NK-92 (cell line): ENCODE data around the gene MIPOL1.
"Not testable (repeated sequence)": the region's sequence is repeated elsewhere in the genome, so short reads cannot be mapped to it uniquely, and the experiment has no call there.

ENCODE experiments used
- DNase-seq: peaks from one replicate; lab custom pipeline; 2025; ENCODE audit not compliant: unreplicated experiment; lab: John Stamatoyannopoulos, UW

MIPOL1 gene

DNA sequence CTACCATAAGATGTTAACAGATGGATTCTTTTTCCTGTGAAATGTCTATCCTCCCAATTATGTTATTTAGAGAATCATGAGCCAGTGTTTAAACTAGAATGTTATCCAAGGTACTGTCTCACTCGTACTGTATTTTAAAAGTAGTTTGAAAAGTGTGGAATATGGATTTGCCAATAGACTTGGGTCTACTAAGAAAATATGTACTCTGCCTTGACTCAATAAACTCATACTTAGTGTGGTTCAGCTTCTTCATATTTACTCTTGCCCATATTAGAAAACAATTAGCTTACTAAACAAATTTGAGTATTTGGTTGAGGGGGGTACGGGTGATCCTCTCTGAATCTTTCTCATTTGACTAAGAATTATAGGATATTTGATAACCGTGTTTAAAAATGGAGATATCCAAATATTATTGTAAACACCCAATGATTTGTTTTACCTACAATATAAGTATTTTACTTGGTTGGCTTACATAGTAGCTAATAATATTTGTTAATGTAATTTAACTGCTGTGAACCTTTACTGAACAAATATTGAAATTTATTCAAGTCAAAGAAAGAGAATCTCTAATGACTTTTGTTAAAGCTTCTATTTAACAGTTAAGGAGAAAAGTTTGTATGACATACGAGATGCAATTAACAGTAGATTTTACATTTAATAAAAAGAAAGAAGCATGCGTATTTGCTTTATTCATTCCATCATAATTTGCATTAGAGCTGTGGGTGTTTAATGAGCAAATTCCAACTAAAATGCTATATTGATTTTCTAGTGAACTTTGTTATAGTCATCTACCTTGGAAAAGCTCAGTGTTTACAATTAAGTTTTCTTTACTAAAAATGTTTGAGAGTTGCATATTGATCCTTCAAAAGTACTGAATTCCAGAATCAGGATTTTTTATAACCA is 81.2 kb downstream of the MIPOL1 start:
- no peak for DNase-seq

DNA sequence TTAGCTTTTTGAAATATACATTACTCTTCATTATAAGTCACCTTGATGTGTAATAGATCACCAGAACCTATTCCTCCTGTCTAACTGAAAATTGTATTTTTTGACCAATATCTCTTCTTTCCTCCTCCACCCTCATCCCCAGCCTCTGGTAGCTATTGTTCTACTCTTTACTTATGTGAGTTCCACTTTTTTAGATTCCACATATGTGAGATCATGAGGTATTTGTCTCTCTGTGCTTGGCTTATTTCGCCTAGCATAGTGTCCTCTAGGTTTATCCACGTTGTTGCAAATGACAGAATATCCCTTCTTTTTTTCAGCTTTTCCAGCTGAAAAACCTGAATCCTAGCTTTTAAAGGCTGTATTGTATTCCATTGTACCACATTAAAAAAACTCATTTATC is 82.1 kb downstream of the MIPOL1 start:
- DNase-seq: no peak

DNA sequence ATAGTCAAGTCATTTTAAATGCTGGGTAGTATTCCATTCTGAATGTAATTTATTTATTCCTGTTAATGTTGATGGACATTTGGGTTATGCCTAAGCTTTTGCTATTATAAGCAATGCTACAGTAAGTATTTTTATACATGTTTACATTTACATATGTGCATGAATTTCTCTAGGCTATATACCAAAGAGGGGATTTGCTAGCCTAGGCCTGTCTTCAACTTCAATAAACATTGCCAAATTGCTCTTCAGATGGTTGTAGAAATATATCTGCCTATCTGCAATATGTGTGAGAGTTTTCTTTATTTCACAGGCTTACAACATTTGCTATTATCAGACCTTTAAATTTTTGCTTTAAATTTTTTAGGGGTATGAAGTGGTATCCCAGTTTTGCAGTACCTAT is 87.0 kb downstream of the MIPOL1 start:
- DNase-seq: no peak

DNA sequence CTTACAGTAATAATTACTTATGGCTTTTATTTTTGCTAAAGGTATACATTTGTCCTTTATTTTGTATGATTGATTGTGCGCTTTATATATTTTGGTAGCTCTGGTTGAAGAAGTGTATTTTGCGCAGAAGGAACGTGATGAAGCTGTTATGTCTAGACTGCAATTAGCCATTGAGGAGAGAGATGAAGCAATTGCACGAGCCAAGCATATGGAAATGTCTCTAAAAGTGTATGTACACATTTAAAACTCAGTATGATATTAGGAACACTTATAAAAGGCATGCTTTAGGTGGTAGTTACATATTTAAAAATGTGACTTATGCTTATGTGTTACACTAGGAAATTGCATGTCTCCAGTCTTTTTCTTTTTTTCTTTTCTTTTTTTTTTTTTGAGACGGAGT is 87.5 kb downstream of the MIPOL1 start:
- no peak for DNase-seq

DNA sequence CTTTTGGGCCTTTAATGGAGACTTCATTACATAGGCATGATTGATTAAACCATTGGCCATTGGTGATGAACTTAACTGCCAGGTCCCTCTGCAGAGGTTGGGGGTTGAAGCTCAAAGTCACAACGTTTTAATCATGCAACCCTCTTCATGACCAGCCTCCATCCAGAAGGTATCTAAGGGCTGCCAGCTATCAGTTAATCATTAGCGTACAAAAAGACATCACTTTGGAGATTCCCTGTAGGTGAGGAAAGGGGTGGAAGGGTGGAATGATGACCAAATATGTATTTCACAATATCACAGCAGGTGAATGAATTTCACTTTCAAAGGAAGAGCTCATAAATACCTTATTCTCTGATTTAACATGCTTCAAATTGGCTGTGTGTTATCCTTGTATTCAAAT is 92.0 kb downstream of the MIPOL1 start:
- no peak for DNase-seq

DNA sequence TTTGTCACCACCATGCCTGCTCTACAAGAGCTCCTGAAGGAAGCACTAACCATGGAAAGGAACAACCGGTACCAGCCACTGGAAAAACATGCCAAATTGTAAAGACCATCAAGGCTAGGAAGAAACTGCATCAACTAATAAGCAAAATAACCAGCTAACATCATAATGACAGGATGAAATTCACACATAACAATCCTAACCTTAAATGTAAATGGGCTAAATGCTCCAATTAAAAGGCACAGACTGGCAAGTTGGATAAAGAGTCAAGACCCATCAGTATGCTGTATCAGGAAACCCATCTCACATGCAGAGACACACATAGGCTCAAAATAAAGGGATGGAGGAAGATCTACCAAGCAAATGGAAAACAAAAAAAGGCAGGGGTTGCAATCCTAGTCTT is 97.5 kb downstream of the MIPOL1 start:
- DNase-seq: not testable (repeated sequence)

DNA sequence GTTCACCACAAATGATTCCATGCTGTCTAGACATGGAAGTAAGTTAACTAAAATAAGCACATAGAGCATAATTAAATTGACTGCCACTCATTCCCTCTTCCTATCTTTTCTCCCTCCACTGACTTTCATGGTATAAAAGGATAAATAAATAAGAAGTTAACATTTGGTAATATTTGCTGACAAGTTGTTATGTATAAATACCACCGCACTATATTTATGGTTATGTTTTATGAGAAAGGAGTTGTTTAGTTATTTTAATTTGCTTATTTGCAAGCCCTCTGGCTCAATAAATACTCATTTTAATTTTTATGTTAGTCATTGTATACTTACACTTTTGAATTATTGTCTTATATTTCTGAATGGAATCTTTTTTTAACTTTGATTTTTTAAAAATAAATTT is 113.5 kb downstream of the MIPOL1 start:
- DNase-seq: no peak

DNA sequence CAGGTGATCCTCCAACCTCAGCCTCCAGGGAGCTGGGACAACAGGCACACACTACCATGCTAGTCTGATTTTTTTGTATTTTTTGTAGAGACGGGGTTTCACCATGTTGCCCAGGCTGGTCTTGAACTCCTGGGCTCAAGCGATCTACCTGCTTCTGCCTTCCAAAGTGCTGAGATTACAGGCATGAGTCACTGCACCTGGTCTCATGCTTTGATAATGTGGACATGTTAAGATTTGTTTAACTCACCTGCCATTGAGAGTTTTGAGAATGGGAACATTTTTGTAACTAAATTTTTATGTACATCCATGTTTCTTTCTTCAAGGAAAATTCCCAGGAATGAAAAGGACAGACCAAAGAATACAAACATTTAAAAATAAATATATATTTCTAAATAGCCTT is 121.2 kb downstream of the MIPOL1 start:
- DNase-seq: no peak

DNA sequence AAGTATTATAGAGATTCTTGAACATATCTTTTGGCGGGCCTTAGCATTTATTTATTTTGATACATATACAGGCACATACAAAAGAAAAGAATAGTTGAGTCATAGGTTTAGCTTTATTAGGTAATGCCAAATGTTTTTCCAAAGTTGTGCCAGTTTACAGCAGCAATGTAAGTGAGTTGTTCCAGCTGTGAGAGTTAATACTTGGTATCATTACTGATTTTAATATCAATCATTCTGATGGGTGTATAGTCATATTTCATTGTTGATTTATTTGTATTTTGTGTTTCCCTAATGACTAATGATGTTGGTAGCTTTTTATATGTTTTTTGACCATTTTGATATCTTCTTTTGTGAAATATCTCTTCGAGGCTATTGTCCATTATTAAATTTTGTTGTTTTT is 122.4 kb downstream of the MIPOL1 start:
- no peak for DNase-seq

DNA sequence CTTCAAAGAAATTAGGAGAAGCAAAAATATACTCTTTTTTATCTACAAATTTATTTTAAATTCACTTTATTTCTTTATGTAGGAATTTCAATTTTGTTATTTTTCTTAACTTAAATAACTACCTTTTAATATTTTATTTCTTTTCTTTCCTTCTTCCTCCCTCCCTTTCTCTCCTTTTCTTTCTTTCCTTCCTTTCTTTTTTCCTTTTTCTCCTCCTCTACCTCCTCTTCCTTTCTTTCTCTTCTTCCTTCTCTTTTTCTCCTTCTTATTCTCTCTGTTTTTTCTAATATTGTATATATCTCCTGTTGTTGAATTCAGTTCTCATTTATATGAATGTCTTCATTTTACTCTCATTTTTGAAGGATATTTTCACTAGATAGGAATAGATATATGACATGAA is 127.6 kb downstream of the MIPOL1 start:
- DNase-seq: no peak

DNA sequence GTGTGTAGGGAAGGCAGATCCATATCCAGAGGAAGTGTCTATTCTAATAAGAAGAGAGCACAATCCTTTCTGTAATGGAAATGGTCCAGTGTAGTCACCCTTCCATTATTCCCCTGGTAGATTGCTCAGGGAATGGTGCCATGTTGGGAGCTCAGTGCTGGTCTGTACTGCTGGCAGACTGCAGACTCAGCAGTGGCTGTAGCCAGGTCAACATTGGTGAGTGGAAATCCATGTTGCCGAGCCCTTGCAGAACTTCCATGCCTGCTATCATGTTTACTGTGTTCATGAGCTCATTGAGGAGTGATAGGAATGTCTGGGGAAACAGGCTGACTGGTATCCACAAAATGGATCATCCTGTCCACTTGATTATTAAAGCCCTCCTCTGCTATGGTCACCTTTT is 128.7 kb downstream of the MIPOL1 start:
- no peak for DNase-seq

DNA sequence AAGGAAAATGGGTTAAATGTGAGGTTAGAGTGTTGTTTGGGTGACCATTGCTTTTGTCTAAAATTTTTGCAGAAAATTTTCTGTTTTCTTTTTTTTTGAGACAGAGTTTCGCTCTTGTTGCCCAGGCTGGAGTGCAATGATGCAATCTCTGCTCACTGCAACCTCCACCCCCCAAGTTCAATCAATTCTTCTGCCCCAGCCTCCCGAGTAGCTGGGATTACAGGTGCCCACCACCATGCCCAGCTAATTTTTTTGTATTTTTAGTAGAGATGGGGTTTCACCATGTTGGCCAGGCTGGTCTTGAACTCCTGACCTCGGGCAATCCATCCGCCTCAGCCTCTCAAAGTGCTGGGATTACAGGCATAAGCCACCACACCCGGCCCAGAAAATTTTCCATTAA is 130.2 kb downstream of the MIPOL1 start:
- not testable (repeated sequence) for DNase-seq

DNA sequence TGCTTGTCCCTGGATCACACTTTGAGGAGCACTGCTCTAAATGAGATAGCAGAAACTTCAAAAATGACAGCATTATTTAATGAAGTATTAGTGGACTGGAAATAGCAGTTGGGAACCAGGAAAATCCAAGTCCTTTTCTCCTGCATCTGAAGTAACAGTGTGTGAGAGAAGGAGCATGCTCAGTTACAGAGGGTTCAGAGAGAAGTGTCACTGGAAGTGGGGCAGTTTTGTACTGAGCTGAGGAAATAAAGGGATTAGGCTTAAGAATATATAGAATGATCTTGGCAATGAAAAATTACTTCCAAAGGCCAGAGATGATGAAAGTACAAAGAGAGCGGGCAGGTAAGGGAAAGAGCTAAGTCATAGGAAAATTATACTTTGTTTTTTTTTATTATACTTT is 130.9 kb downstream of the MIPOL1 start:
- DNase-seq: no peak

DNA sequence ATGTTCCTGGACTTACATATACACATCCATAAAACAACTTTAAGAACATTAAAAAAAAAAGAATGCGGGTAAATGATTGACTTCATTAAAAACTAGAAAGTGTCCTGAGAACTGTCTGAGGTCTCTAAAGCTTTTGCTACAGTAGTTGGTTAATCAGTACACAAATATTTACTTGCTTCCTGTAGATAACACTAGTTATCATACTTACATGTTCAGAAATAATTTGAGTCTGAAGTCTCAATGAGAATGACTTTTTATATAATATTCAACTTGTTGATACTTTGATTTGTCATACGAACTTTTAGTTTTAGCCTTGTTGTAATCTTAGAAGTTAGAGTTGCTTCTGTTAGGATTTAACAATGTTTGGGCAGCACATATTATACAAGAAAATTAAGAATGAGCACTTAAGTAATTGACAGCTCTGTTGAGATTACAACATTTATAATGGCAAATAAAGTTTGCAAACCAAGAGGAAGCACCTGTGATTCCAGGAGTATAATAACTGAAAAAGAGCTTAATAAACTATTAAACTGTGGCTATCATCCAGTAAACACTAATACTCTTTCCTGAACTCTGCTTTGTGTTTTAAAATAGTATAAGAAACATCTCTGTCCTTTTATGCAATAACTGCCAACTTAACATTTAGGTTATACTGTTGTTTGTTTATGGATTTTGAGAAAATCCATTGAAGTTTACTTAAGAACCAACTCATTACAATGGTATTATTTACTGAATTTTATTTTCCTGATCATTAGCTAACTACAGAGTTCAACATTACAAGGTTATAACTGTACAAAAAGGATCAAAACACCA is 131.7 kb downstream of the MIPOL1 start:
- DNase-seq: no peak

DNA sequence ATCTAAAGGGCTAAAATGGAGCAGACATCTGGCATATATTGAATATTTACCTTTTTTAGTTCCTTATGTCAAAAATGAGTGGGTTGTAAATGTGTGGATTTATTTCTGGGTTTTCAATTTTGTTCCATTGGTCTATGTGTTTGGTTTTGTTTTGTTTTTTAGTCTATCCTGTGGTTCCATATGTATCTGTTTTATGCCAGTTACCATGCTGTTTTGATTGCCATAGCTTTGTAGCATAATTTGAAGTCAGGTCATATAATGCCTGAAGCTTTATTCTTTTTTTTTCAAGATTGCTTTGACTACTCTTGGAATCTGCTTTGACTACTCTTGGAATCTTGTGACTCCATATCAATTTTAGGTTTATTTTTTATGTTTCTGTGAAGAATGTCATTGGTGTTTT is 133.2 kb downstream of the MIPOL1 start:
- no peak for DNase-seq

DNA sequence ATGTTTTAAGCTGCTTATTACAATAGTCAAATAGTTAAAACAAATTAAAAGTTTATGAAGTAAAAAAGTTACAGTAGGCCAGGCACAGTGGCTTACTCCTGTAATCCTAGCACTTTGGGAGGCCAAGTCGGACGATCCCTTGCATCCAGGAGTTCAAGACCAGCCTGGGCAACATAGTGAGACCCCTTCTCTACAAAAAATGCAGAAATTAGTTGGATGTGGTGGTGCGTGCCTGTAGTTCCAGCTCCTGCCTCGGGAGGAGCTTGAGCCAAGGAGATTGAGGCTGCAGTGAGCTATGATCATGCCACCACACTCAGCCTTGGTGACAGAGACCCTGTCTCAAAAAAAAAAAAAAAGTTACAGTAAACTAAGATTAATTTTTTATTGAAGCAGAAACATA is 142.6 kb downstream of the MIPOL1 start:
- DNase-seq: no peak

DNA sequence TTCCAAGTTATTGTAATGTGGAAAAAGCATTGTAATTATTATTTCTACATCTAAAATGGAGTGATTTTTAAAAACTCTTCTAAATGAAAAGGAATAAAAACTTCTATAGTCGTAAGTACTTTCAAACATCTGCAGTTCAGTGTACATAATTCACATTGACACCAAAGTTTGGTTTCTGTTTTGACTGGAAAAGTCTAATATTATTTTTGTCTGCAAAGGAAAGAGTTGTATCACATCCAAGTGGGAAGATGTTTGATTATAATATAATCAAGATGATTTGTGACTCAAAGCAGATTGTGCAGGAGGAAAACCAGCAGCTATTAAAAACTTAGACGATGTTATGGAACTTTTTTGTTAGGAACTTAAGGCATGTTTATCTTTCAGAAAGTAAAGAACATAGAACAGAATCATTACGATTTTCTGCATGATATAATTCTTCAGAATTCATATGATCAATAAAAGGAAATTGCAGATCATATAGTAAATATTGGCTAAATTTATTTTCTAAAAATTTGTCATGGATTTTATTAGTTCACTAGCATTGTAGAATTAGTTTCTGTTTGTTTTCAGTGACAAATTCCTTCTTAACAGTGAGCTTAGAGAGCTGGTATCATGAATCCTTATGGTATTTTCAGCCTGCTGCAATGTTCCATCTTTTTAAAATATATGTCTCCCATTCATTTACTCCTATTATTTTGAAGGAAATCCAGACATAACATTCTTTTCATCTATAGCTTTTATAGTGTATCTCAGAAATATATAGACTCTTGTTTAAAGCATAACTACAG is 145.8 kb downstream of the MIPOL1 start:
- DNase-seq: no peak

DNA sequence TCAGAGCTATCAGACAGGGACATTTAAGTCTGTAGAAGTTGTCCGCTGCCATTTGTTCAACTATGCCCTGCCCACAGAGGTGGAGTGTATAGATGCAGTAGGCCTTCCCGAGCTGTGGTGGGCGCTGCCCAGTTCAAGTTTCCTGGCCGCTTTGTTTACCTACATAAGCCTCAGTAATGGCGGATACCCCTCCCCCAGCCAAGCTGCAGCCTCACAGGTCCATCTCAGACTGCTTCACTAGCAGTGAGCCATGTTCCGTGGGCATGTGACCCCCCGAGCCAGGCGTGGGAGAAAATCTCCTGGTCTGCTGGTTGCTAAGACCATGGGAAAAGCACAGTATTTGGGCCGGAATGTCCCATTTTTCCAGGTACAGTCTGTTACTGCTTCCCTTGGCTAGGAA is 165.9 kb downstream of the MIPOL1 start:
- no peak for DNase-seq

DNA sequence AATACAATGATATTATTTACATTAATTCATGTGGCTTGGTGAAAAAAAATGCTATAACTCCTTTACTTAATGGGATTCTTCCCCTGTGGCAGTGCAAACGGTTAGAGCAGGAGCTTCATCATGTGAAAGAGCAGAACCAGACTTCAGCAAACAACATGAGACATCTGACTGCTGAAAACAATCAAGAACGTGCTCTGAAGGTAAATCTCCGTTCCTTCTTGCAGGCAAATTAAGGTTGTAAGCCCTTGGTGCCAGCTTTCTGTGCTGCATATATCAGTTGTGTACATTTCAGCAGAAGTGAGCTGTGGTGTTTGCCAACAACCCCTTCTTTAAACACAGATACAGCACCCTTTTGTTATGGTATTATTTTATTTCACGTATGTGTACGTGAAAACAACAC is 171.7 kb downstream of the MIPOL1 start:
- no peak for DNase-seq

DNA sequence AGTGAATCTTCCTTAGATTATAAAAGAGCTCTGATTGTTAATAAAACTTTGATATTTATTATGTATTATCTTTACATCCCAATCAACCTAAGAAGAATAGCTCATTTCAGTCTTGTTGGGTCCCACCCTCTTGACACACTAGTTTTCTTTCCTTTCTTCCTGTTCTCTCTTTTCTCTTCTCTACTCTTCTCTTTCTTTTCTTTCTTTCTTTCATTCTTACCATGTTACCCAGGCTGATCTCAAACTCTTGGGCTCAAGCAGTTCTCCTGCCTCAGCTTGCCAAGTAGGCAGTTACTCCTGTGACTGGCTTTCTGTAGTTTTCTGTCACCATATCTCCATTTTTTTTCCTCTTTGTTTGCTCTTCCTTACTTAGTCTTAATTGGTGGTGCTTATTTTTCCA is 177.8 kb downstream of the MIPOL1 start:
- DNase-seq: no peak

DNA sequence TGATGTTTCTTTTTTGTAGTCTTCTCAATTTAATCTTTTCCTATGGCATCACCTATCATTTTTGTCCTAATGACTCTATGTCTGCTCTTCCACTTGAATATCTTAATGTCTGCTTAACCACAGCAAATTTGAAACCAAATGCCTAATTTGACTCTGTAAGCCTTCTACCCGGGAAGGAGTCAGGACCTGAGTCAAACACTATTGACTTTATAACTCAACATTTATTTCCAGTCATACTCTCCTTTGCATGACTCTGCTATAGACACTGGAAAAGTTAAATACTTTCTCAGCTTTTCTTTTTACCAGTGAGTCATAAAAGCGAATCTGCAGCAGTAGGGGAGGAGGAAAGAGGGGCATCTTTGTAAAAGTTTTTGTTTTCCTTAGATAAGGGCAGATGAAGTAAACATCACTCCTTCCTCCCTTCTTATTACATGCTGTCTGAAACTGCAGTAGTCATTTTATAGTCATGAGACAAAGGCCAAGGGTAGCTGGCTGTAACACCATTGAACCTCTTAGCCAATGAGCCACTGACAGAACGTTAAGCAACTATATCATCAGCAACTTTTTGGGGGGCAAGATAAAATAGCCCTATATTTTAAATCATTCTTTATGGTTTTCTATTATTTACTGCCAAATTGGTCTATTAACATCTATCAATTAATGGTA is 179.3 kb downstream of the MIPOL1 start:
- no peak for DNase-seq
